ENCODE data around the gene MPV17L.
"Not testable (repeated sequence)": the region's sequence is repeated elsewhere in the genome, so short reads cannot be mapped to it uniquely, and the experiment has no call there.

- not testable (repeated sequence) for TF ChIP-seq CTCF (IDR thresholded peaks at IDR 0.05; ENCODE audit: poor library complexity); EZH2phosphoT487 (IDR thresholded peaks at IDR 0.05; ENCODE audit: low read depth, severe bottlenecking, unreplicated experiment); EZH2 (IDR thresholded peaks at IDR 0.05; ENCODE audit: borderline replicate concordance)
These were observed 7.5 kb upstream of the MPV17L start for GRCh38 chr16:15388060-15388459.

Data from hepatocyte (in vitro differentiated cells).